Left lung (tissue), 10 donors: Measurements from ENCODE around the gene MRPL58. TPM values are rescaled to one million over a fixed set of nuclear protein-coding genes. Genes with fewer than 3 reads are reported as not detected.
"Not testable (repeated sequence)": the region's sequence is repeated elsewhere in the genome, so short reads cannot be mapped to it uniquely, and the experiment has no call there.

ENCODE experiments used
- ATAC-seq: fragments of 200-7000 bp; cut with Tn5 transposase; one replicate; pipeline ENCODE4 v1.9.1; 2020; ENCODE audit warnings: moderate library complexity
- DNase-seq, 4 donors: peaks; one replicate each; pipeline ENCODE4 v3.0.0-alpha.2; 2013 to 2020
- H3K27ac ChIP-seq, 2 donors: fragments of 200-600 bp; sonication (generic) in 1 of 2; one replicate each; pipeline versions ENCODE4 v1.5.0 to v1.8.0; 2020 to 2021
- H3K27me3 ChIP-seq, 2 donors: fragments of 200-600 bp; sonication (generic) in 1 of 2; one replicate each; pipeline versions ENCODE4 v1.5.0 to v1.8.0; 2020 to 2021
- H3K36me3 ChIP-seq, 2 donors: fragments of 200-600 bp; sonication (generic) in 1 of 2; one replicate each; pipeline versions ENCODE4 v1.5.0 to v1.8.0; 2020 to 2021
- H3K4me1 ChIP-seq, 2 donors: fragments of 200-600 bp; one replicate each; pipeline ENCODE4 v1.8.0; 2021
- H3K4me3 ChIP-seq, 2 donors: fragments of 200-600 bp; sonication (generic) in 1 of 2; one replicate each; pipeline versions ENCODE4 v1.5.0 to v1.8.0; 2020 to 2021; ENCODE audit warnings: mild to moderate bottlenecking in 1 of 2
- H3K9me3 ChIP-seq, 2 donors: fragments of 200-600 bp; sonication (generic) in 1 of 2; one replicate each; pipeline versions ENCODE4 v1.5.0 to v1.8.0; 2020 to 2021
- CTCF ChIP-seq, 2 donors: fragments of 200-600 bp; sonication (generic) in 1 of 2; IDR thresholded peaks; one replicate each; pipeline versions ENCODE4 v1.5.0 to v1.8.0; 2021; ENCODE audit warnings: antibody characterized with exemption in 2 of 2
- intact Hi-C, 2 donors: fragments of 100-400 bp; cut with DNase I; formaldehyde crosslinking; loops; one replicate each; pipeline versions ENCODE4 v1.11.2 to v1.14.2; 2022
- polyA plus RNA-seq, 6 donors: library from polyadenylated mRNA; unstranded; fragments of 120-200 nt; gene quantifications; one replicate each; pipeline ENCODE4 v1.2.1, GENCODE V29; 2013; ENCODE audit not compliant: insufficient read length in 6 of 6
- total RNA-seq, 2 donors: library from RNA; stranded (reverse); fragmentation: NEBNext Ultra II Directional; extraction: Animal tissue kit (Norgen Biotek cat#: 25700); gene quantifications; one replicate each; pipeline ENCODE4 v1.2.1, GENCODE V29; 2021
- donor health status: DM: no; HTN: yes; CAD: no.
- donor health status: DM: no; HTN: no; CAD: no.

Gene MRPL58
- total and polyA plus RNA-seq, 8 donors = 18.8 to 32.8 (median 22.6) TPM

- peak; percentile 16 for ATAC-seq
- DNase-seq = peak in 1 of 4 donors; percentile 77
- TF ChIP-seq CTCF (IDR thresholded peaks at IDR 0.05) = no peak
- intact Hi-C loops = no loop called here
- H3K27ac ChIP-seq = no peak overlapping the region
- no peak overlapping the region for H3K4me3 ChIP-seq
- H3K9me3 ChIP-seq = no peaks in the 10 kb centered on the region
- peaks cover 0 to 17% of the 10 kb centered on the region in 2 donors for H3K4me1 ChIP-seq
- H3K27me3 ChIP-seq = peaks cover 7 to 33% of the 10 kb centered on the region in 2 donors
- H3K36me3 ChIP-seq = no peaks in the 10 kb centered on the region
Measured at GRCh38 chr17:74968361-74968780, 44.1 kb upstream of the MRPL58 start.

- H3K4me3 ChIP-seq, intact Hi-C loops, ATAC-seq: not testable (repeated sequence)
Measured at GRCh38 chr17:74969501-74969900, 43.0 kb upstream of the MRPL58 start.

GRCh38 chr17:74970395-74970794, 42.1 kb upstream of the MRPL58 start:
- H3K9me3 ChIP-seq = no peaks in the 10 kb centered on the region
- H3K4me1 ChIP-seq = peaks cover 0 to 17% of the 10 kb centered on the region in 2 donors
- H3K27me3 ChIP-seq = peaks cover 7 to 53% of the 10 kb centered on the region in 2 donors
- intact Hi-C loops = no loop called here
- no peaks in the 10 kb centered on the region for H3K36me3 ChIP-seq
- peak overlapping the region; percentile 19 to 58 for H3K27ac ChIP-seq
- H3K4me3 ChIP-seq = peak overlapping the region in 1 of 2 donors; percentile 69
- ATAC-seq (no peak), DNase-seq (no peak)
- TF ChIP-seq CTCF (IDR thresholded peaks at IDR 0.05) = no peak

More at GRCh38 chr17:74969501-74969900, 43.0 kb upstream of the MRPL58 start:
- H3K27ac ChIP-seq, DNase-seq, H3K36me3 ChIP-seq, H3K9me3 ChIP-seq: not testable (repeated sequence)
- H3K4me1 ChIP-seq = peaks cover 0 to 17% of the 10 kb centered on the region in 2 donors
- H3K27me3 ChIP-seq = peaks cover 7 to 45% of the 10 kb centered on the region in 2 donors

- no peaks in the 10 kb centered on the region for H3K36me3 ChIP-seq
- peaks cover 0 to 17% of the 10 kb centered on the region in 2 donors for H3K4me1 ChIP-seq
- peak overlapping the region; percentile 41 to 69 for H3K4me3 ChIP-seq
- ATAC-seq = no peak
- H3K9me3 ChIP-seq = no peaks in the 10 kb centered on the region
- intact Hi-C loops = no loop called here
- H3K27me3 ChIP-seq = peaks cover 7 to 55% of the 10 kb centered on the region in 2 donors
- peak overlapping the region; percentile 46 to 58 for H3K27ac ChIP-seq
- DNase-seq = peak in 1 of 4 donors; percentile 33
- no peak for TF ChIP-seq CTCF (IDR thresholded peaks at IDR 0.05)
Measured at GRCh38 chr17:74971069-74971841, 41.2 kb upstream of the MRPL58 start.

GRCh38 chr17:74971842-74972106, 40.7 kb upstream of the MRPL58 start:
- no peak for TF ChIP-seq CTCF (IDR thresholded peaks at IDR 0.05)
- intact Hi-C loops = no loop called here
- Histone ChIP-seq H3K27me3 (peaks cover 7 to 55% of the 10 kb centered on the region in 2 donors), H3K27ac (peak overlapping the region; percentile 46 to 58), H3K36me3 (no peaks in the 10 kb centered on the region), H3K9me3 (no peaks in the 10 kb centered on the region), H3K4me1 (peaks cover 0 to 17% of the 10 kb centered on the region in 2 donors), H3K4me3 (peak overlapping the region; percentile 41 to 69)
- no peak for DNase-seq
- no peak for ATAC-seq
